Gastrocnemius medialis (tissue), 4 donors: ENCODE data around the gene TCF23.

ENCODE experiments used
- POLR2A ChIP-seq, 2 donors: fragments of 450-650 bp; IDR thresholded peaks; one replicate each; pipeline ENCODE4 v1.6.1; 2017; ENCODE audit warnings: antibody characterized with exemption in 2 of 2, mild to moderate bottlenecking in 2 of 2, moderate library complexity in 2 of 2
- TF ChIP-seq, protein P1 (sequence below), 5 experiments: fragments of 450-650 bp in 3 of 5; fragments of 200-600 bp in 2 of 5; sonication (generic) in 2 of 5; IDR thresholded peaks in 4 of 5; conservative IDR thresholded peaks in 1 of 5; 1 replicate in 4 of 5; 2 replicates in 1 of 5; pipeline ENCODE4 v1.5.1; 2016 to 2019; ENCODE audit warnings: antibody characterized with exemption in 5 of 5, mild to moderate bottlenecking in 3 of 5, moderate library complexity in 3 of 5

DNA sequence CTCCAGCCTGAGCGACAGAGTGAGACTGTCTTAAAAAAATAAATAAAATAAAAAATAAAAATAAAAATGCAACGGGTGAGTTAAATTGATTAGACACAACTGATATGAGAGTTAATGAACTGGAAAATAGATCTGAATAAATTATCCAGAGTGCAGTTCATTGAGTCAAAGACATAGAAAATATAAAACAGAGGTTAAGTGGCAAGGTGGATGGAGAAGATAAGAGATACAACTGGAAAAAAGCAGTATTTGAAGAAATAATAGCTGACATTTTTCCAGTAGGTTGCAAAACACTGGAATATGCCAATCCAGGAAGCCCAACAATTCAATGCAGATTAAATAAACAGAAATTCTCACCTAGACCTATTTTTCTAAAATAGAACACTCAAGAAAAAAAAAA lies 40.6 kb upstream of the TCF23 start:
- no peak for TF ChIP-seq POLR2A (IDR thresholded peaks at IDR 0.05)
- TF ChIP-seq, protein P1, sequence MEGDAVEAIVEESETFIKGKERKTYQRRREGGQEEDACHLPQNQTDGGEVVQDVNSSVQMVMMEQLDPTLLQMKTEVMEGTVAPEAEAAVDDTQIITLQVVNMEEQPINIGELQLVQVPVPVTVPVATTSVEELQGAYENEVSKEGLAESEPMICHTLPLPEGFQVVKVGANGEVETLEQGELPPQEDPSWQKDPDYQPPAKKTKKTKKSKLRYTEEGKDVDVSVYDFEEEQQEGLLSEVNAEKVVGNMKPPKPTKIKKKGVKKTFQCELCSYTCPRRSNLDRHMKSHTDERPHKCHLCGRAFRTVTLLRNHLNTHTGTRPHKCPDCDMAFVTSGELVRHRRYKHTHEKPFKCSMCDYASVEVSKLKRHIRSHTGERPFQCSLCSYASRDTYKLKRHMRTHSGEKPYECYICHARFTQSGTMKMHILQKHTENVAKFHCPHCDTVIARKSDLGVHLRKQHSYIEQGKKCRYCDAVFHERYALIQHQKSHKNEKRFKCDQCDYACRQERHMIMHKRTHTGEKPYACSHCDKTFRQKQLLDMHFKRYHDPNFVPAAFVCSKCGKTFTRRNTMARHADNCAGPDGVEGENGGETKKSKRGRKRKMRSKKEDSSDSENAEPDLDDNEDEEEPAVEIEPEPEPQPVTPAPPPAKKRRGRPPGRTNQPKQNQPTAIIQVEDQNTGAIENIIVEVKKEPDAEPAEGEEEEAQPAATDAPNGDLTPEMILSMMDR (IDR thresholded peaks at IDR 0.05 in 4 of 5, conservative IDR thresholded peaks at IDR 0.05 in 1 of 5): no peak
